GM12878 (cell line): ENCODE data around the gene C1QTNF1. TPM values are rescaled to one million over a fixed set of nuclear protein-coding genes. Genes with fewer than 3 reads are reported as not detected.

Experiments used
- ATAC-seq: fragments of 200-7000 bp; cut with Tn5 transposase; 3 replicates; pipeline ENCODE4 v1.9.1; 2020; ENCODE audit warnings: mild to moderate bottlenecking, moderate library complexity
- BruUV-seq: library from RNA; stranded (reverse); fragments of 400-500 nt; replicated peaks from 2 replicates; lab custom pipeline; 2021; lab: Mats Ljungman, UMichigan
- CTCF ChIA-PET: fragments of 300-600 bp; sonication (Branson Sonifier 250); formaldehyde crosslinking; extraction: SDS; loops from one replicate; lab custom pipeline; 2021; ENCODE audit warnings: inconsistent platforms; lab: Yijun Ruan, JAX
- POLR2A ChIA-PET: fragments of 350-600 bp; formaldehyde crosslinking; extraction: SDS; loops from one replicate; lab custom pipeline; 2021; ENCODE audit warnings: inconsistent platforms; lab: Charles Lee
- RAD21 ChIA-PET: fragments of 300-600 bp; sonication (Branson Sonifier 250); formaldehyde crosslinking; loops from one replicate; lab custom pipeline; 2023; ENCODE audit warnings: antibody characterized with exemption; ENCODE audit not compliant: unreplicated experiment; lab: Charles Lee
- SMC1A ChIA-PET: fragments of 300-600 bp; sonication (Branson Sonifier 250); formaldehyde crosslinking; loops from one replicate; lab custom pipeline; 2023; ENCODE audit not compliant: unreplicated experiment, uncharacterized antibody; lab: Charles Lee
- DNase-seq: peaks from one replicate; pipeline ENCODE4 v3.0.0-alpha.2; 2011; ENCODE audit warnings: low read depth, low spot score
- FAIRE-seq: peaks from 3 replicates; lab custom pipeline; 2011; peaks lifted over from hg19 to GRCh38; lab: Jason Lieb, UNC
- H2AFZ ChIP-seq: 2 replicates; pipeline ENCODE4 v1.6.0; 2011; ENCODE audit warnings: low read depth, low read length, control low read depth; ENCODE audit not compliant: control insufficient read depth
- H3K27ac ChIP-seq: 2 replicates; pipeline ENCODE4 v1.5.1; 2011; ENCODE audit warnings: control low read depth; ENCODE audit not compliant: control insufficient read depth, insufficient read depth
- H3K27me3 ChIP-seq, 2 experiments: replicated peaks in 1 of 2; 2 replicates each; pipeline versions ENCODE4 v1.6.0 to v1.6.1; 2011; ENCODE audit warnings: low read length in 1 of 2; ENCODE audit not compliant: control insufficient read depth in 2 of 2, insufficient read depth in 2 of 2
- H3K36me3 ChIP-seq, 2 experiments: 2 replicates each; pipeline ENCODE4 v1.5.1; 2011; ENCODE audit warnings: low read length in 1 of 2; ENCODE audit not compliant: control insufficient read depth in 2 of 2, insufficient read depth in 2 of 2
- H3K4me1 ChIP-seq: 2 replicates; pipeline ENCODE4 v1.6.1; 2011; ENCODE audit warnings: mild to moderate bottlenecking, low read length, moderate library complexity, mixed read lengths; ENCODE audit not compliant: control insufficient read depth, insufficient read depth
- H3K4me2 ChIP-seq: 2 replicates; pipeline ENCODE4 v1.6.0; 2011; ENCODE audit warnings: control low read depth; ENCODE audit not compliant: control insufficient read depth, insufficient read depth
- H3K4me3 ChIP-seq: fragments of 200-600 bp; sonication (generic); 2 replicates; pipeline ENCODE4 v1.5.1; 2016
- H3K79me2 ChIP-seq: 2 replicates; pipeline ENCODE4 v1.6.0; 2011; ENCODE audit warnings: low read length; ENCODE audit not compliant: control insufficient read depth, insufficient read depth
- H3K9ac ChIP-seq: 2 replicates; pipeline ENCODE4 v1.8.0; 2011; ENCODE audit warnings: low read length, control low read depth, mixed read lengths; ENCODE audit not compliant: control insufficient read depth, insufficient read depth
- H3K9me3 ChIP-seq: replicated peaks from 3 replicates; pipeline ENCODE4 v1.5.1; 2011; ENCODE audit warnings: mild to moderate bottlenecking, low read length; ENCODE audit not compliant: control insufficient read depth, insufficient read depth
- H4K20me1 ChIP-seq: 2 replicates; pipeline ENCODE4 v1.6.0; 2011; ENCODE audit not compliant: control insufficient read depth, insufficient read depth
- CUX1 ChIP-seq: IDR thresholded peaks from 2 replicates; pipeline ENCODE4 v1.6.1; 2012; ENCODE audit warnings: improper control_type of control experiment, low read depth, low read length; ENCODE audit not compliant: insufficient replicate concordance
- REST ChIP-seq: IDR thresholded peaks from 2 replicates; pipeline ENCODE4 v1.6.1; 2012; ENCODE audit warnings: mild to moderate bottlenecking, low read depth, low read length
- STAT3 ChIP-seq: IDR thresholded peaks from 2 replicates; pipeline ENCODE4 v1.6.1; 2011; ENCODE audit warnings: low read depth, low read length, improper control_type of control experiment
- WGBS: methylation state at CpG from one replicate; pipeline ENCODE4 v1.1.6; 2016; ENCODE audit warnings: low lambda C conversion rate; ENCODE audit not compliant: insufficient replicate concordance, insufficient coverage; ENCODE audit errors: missing lambda C conversion rate; 5-methylcytosine and 5-hydroxymethylcytosine counted together
- in situ Hi-C: fragments of 300-500 bp; cut with MboI; formaldehyde crosslinking; loops from 9 replicates; pipeline ENCODE4 v1.14.3; 2018; ENCODE audit warnings: mixed read lengths
- intact Hi-C: fragments of 100-400 bp; cut with micrococcal nuclease; formaldehyde crosslinking; loops from one replicate; pipeline ENCODE4 v1.14.2; 2022; ENCODE audit not compliant: unreplicated experiment
- polyA plus RNA-seq, 11 experiments: library from polyadenylated mRNA; depleted of rRNA in 4 of 11; unstranded in 6 of 11; stranded (reverse) in 5 of 11; fragments of >200 nt; fragmentation: Nextera tagmentation in 4 of 11; fragmentation: Illumina TruSeq in 1 of 11; extraction: Ambion mirVana in 4 of 11; extraction: Trizol in 1 of 11; gene quantifications; 1 replicate in 1 of 11; 2 replicates in 10 of 11; pipeline versions ENCODE4 v1.2.1 to v1.2.3, GENCODE V29; 2011 to 2016; ENCODE audit warnings: inconsistent platforms in 2 of 11, missing spikeins in 2 of 11, low read depth in 1 of 11
- total RNA-seq, 4 experiments: library from RNA; depleted of rRNA in 3 of 4; stranded (reverse); fragments of >200 nt in 3 of 4; fragmentation: Illumina TruSeq in 1 of 4; extraction: Trizol in 1 of 4; gene quantifications; 2 replicates each; pipeline versions ENCODE4 v1.2.1 to v1.2.3, GENCODE V29; 2013 to 2021

The C1QTNF1 gene
- total and polyA plus RNA-seq, 10 of the 15 experiments (the other 5 are each of a cell fraction or from before 2014, with no cell fraction given): 0.05 to 1.1 (median 0.15) TPM; not detected in 4

- no peak for TF ChIP-seq CUX1
- no peak for TF ChIP-seq REST
Observed at GRCh38 chr17:79051306-79051705, 27.3 kb downstream of the C1QTNF1 start (continued).

- Histone ChIP-seq H3K9me3 (no peaks in the 10 kb centered on the region; the same call in 2 of the 3 replicates), H3K9ac (no peak overlapping the region), H2AFZ (no peak overlapping the region), H3K79me2 (no peaks in the 10 kb centered on the region), H3K4me2 (no peak overlapping the region), H4K20me1 (no peaks in the 10 kb centered on the region), H3K36me3 (no peaks in the 10 kb centered on the region), H3K27me3 (no peaks in the 10 kb centered on the region; a peak in 1 of 4 replicates), H3K4me1 (no peaks in the 10 kb centered on the region; the same call in 1 of the 2 replicates), H3K27ac (no peak overlapping the region), H3K4me3 (no peak overlapping the region)
- no TSS peak for BruUV-seq
- 0% methylated on average over 1 of the region's 1 CpG for WGBS
- ChIA-PET CTCF (interaction anchor here (1.7 kb wide), 1 partner anchor 33 kb away, joined by 4 read pairs; no protein-coding TSS in a partner anchor), RAD21 (no interaction called here), SMC1A (no interaction called here), POLR2A (no interaction called here)
- in situ Hi-C loops: no loop called here
- FAIRE-seq (no peak), ATAC-seq (no peak), DNase-seq (no peak)
- intact Hi-C loops: no loop called here
- TF ChIP-seq STAT3: no peak
Observed at GRCh38 chr17:79052131-79052530, 28.2 kb downstream of the C1QTNF1 start.
